ENCODE results near the gene SERTAD3.

GRCh38 chr19:40414542-40415535, 29.3 kb downstream of the SERTAD3 start:
- TF ChIP-seq CTCF (IDR thresholded peaks at IDR 0.05; ENCODE audit: extremely low read depth in 1 of 2, insufficient read depth in 1 of 2, low read depth in 1 of 2, low read length in 2 of 2) (no peak), MAX (IDR thresholded peaks at IDR 0.05; ENCODE audit: insufficient read depth, insufficient read length) (no peak), EZH2 (IDR thresholded peaks at IDR 0.05; ENCODE audit: borderline replicate concordance, low read depth, low read length, severe bottlenecking) (no peak), POLR2A (IDR thresholded peaks at IDR 0.05; ENCODE audit: low read depth, low read length) (no peak), POLR2AphosphoS5 (IDR thresholded peaks at IDR 0.05; ENCODE audit: insufficient read depth, low read depth, low read length) (no peak), MYC (IDR thresholded peaks at IDR 0.05; ENCODE audit: low read depth, low read length) (no peak)

All from endothelial cell of umbilical vein (primary cell).